Measurements from ENCODE around the gene TRIM10.

TRIM10 gene

GRCh38 chr6:30204116-30204515 lies 43.1 kb upstream of the TRIM10 start:
- H3K79me2 ChIP-seq (ENCODE audit: insufficient read depth, low read depth), result peaks cover 51% of the 10 kb centered on the region; the same call in 1 of the 2 replicates
- H3K9ac ChIP-seq, result no peak overlapping the region
- H3K27ac ChIP-seq, result no peak overlapping the region
- peaks cover 7% of the 10 kb centered on the region for H3K4me1 ChIP-seq (ENCODE audit: low read depth, poor library complexity, severe bottlenecking)
- no peaks in the 10 kb centered on the region for H3K27me3 ChIP-seq (ENCODE audit: insufficient read depth, low read depth)
- TF ChIP-seq, protein P1, sequence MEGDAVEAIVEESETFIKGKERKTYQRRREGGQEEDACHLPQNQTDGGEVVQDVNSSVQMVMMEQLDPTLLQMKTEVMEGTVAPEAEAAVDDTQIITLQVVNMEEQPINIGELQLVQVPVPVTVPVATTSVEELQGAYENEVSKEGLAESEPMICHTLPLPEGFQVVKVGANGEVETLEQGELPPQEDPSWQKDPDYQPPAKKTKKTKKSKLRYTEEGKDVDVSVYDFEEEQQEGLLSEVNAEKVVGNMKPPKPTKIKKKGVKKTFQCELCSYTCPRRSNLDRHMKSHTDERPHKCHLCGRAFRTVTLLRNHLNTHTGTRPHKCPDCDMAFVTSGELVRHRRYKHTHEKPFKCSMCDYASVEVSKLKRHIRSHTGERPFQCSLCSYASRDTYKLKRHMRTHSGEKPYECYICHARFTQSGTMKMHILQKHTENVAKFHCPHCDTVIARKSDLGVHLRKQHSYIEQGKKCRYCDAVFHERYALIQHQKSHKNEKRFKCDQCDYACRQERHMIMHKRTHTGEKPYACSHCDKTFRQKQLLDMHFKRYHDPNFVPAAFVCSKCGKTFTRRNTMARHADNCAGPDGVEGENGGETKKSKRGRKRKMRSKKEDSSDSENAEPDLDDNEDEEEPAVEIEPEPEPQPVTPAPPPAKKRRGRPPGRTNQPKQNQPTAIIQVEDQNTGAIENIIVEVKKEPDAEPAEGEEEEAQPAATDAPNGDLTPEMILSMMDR (conservative IDR thresholded peaks at IDR 0.05; ENCODE audit: low read depth, low read length), result no peak
- no peak overlapping the region for H3K4me3 ChIP-seq (IDR thresholded peaks at IDR 0.05; ENCODE audit: insufficient read depth, low read depth, low read length)
- H4K20me1 ChIP-seq (ENCODE audit: insufficient read depth), result peaks cover 11% of the 10 kb centered on the region
- H3K4me2 ChIP-seq, result no peak overlapping the region
- H3K36me3 ChIP-seq (ENCODE audit: insufficient read depth), result 0 out of 2 replicates have a peak, but pooled peaks cover 3% of the 10 kb centered on the region
- no peak overlapping the region for H2AFZ ChIP-seq (ENCODE audit: low read depth)

DNA sequence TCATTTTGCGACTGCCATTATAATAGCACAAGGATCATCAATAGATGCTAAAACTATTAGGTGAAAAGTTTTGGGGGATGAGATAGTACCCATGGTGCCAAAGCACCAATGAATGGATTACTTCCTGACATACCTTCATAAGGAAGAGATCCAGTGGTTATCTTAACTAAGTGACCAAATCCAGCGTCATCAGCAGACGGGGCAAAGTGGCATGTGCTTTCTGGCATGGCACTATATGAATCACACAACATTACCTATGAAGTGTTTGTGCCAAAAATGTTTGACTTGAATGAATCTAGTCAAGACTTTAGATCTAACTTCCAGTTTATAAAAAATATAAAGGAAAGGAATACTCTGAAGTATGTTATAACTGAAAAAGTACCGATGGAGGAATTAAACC lies 41.4 kb upstream of the TRIM10 start:
- no peak overlapping the region for H3K4me2 ChIP-seq
- no peaks in the 10 kb centered on the region for H3K27me3 ChIP-seq (ENCODE audit: insufficient read depth, low read depth)
- TF ChIP-seq, protein P1 (conservative IDR thresholded peaks at IDR 0.05; ENCODE audit: low read depth, low read length), result no peak
- no peak overlapping the region for H3K4me3 ChIP-seq (IDR thresholded peaks at IDR 0.05; ENCODE audit: insufficient read depth, low read depth, low read length)
- H3K36me3 ChIP-seq (ENCODE audit: insufficient read depth), result 0 out of 2 replicates have a peak, but pooled peaks cover 6% of the 10 kb centered on the region
- no peak overlapping the region for H3K9ac ChIP-seq
- H2AFZ ChIP-seq (ENCODE audit: low read depth), result no peak overlapping the region
- H4K20me1 ChIP-seq (ENCODE audit: insufficient read depth), result no peaks in the 10 kb centered on the region
- no peak overlapping the region for H3K27ac ChIP-seq
- no peaks in the 10 kb centered on the region for H3K4me1 ChIP-seq (ENCODE audit: low read depth, poor library complexity, severe bottlenecking)
- peaks cover 33% of the 10 kb centered on the region; the same call in 1 of the 2 replicates for H3K79me2 ChIP-seq (ENCODE audit: insufficient read depth, low read depth)

- TF ChIP-seq, protein P1 (conservative IDR thresholded peaks at IDR 0.05; ENCODE audit: low read depth, low read length), result no peak
- H3K4me2 ChIP-seq, result no peak overlapping the region
Measured at GRCh38 chr6:30200551-30201281, 39.7 kb upstream of the TRIM10 start.

GRCh38 chr6:30198166-30199084 lies 37.4 kb upstream of the TRIM10 start:
- TF ChIP-seq, protein P1 (conservative IDR thresholded peaks at IDR 0.05; ENCODE audit: low read depth, low read length), result no peak

More at GRCh38 chr6:30200551-30201281, 39.7 kb upstream of the TRIM10 start:
- Histone ChIP-seq H3K4me1 (ENCODE audit: low read depth, poor library complexity, severe bottlenecking) (no peaks in the 10 kb centered on the region), H3K27me3 (ENCODE audit: insufficient read depth, low read depth) (no peaks in the 10 kb centered on the region), H3K9ac (no peak overlapping the region), H3K4me3 (IDR thresholded peaks at IDR 0.05; ENCODE audit: insufficient read depth, low read depth, low read length) (no peak overlapping the region), H3K79me2 (ENCODE audit: insufficient read depth, low read depth) (peaks cover 25% of the 10 kb centered on the region; the same call in 1 of the 2 replicates), H4K20me1 (ENCODE audit: insufficient read depth) (no peaks in the 10 kb centered on the region), H2AFZ (ENCODE audit: low read depth) (no peak overlapping the region), H3K36me3 (ENCODE audit: insufficient read depth) (0 out of 2 replicates have a peak, but pooled peaks cover 6% of the 10 kb centered on the region), H3K27ac (no peak overlapping the region)

More at GRCh38 chr6:30198166-30199084, 37.4 kb upstream of the TRIM10 start:
- 0 out of 2 replicates have a peak, but pooled peaks cover 6% of the 10 kb centered on the region for H3K36me3 ChIP-seq (ENCODE audit: insufficient read depth)
- H2AFZ ChIP-seq (ENCODE audit: low read depth), result no peak overlapping the region
- H3K9ac ChIP-seq, result no peak overlapping the region
- no peak overlapping the region for H3K27ac ChIP-seq
- no peaks in the 10 kb centered on the region for H4K20me1 ChIP-seq (ENCODE audit: insufficient read depth)
- H3K4me2 ChIP-seq, result no peak overlapping the region
- no peak overlapping the region for H3K4me3 ChIP-seq (IDR thresholded peaks at IDR 0.05; ENCODE audit: insufficient read depth, low read depth, low read length)
- peaks cover 12% of the 10 kb centered on the region; the same call in 1 of the 2 replicates for H3K79me2 ChIP-seq (ENCODE audit: insufficient read depth, low read depth)
- H3K27me3 ChIP-seq (ENCODE audit: insufficient read depth, low read depth), result no peaks in the 10 kb centered on the region
- H3K4me1 ChIP-seq (ENCODE audit: low read depth, poor library complexity, severe bottlenecking), result no peaks in the 10 kb centered on the region

Data from KMS-11 (cell line).